Rectal smooth muscle tissue (tissue), 1 donor: Measurements from ENCODE around the gene DDX51.

Source experiments
- H3K27ac ChIP-seq: one replicate; pipeline ENCODE4 v1.7.0; 2013; ENCODE audit warnings: low read depth, low read length, inconsistent platforms
- H3K27me3 ChIP-seq: one replicate; pipeline ENCODE4 v1.7.0; 2013; ENCODE audit warnings: low read length; ENCODE audit not compliant: control insufficient read depth, insufficient read depth
- H3K36me3 ChIP-seq: one replicate; pipeline ENCODE4 v1.7.0; 2013; ENCODE audit warnings: low read length; ENCODE audit not compliant: control insufficient read depth, insufficient read depth
- H3K4me1 ChIP-seq: one replicate; pipeline ENCODE4 v1.7.0; 2013; ENCODE audit warnings: low read length; ENCODE audit not compliant: control insufficient read depth, insufficient read depth
- H3K4me3 ChIP-seq: one replicate; pipeline ENCODE4 v1.7.0; 2013; ENCODE audit warnings: low read length
- H3K9ac ChIP-seq: one replicate; pipeline ENCODE4 v1.7.0; 2013; ENCODE audit warnings: low read length

DDX51 gene

GRCh38 chr12:132133952-132134652, 10.0 kb downstream of the DDX51 start:
- Histone ChIP-seq H3K36me3 (peaks cover 3% of the 10 kb centered on the region), H3K4me3 (no peak overlapping the region)

GRCh38 chr12:132132609-132133430, 11.3 kb downstream of the DDX51 start:
- H3K4me3 ChIP-seq = no peak overlapping the region

More at GRCh38 chr12:132133952-132134652, 10.0 kb downstream of the DDX51 start:
- Histone ChIP-seq H3K9ac (no peak overlapping the region), H3K27ac (no peak overlapping the region), H3K27me3 (no peaks in the 10 kb centered on the region), H3K4me1 (no peaks in the 10 kb centered on the region)

GRCh38 chr12:132131952-132132351, 12.2 kb downstream of the DDX51 start:
- no peak overlapping the region for H3K9ac ChIP-seq
- H3K27ac ChIP-seq = no peak overlapping the region
- no peaks in the 10 kb centered on the region for H3K27me3 ChIP-seq
- H3K36me3 ChIP-seq = peaks cover 9% of the 10 kb centered on the region
- H3K4me3 ChIP-seq = no peak overlapping the region
- H3K4me1 ChIP-seq = no peaks in the 10 kb centered on the region

More at GRCh38 chr12:132132609-132133430, 11.3 kb downstream of the DDX51 start:
- Histone ChIP-seq H3K9ac (no peak overlapping the region), H3K27ac (no peak overlapping the region), H3K27me3 (no peaks in the 10 kb centered on the region), H3K4me1 (no peaks in the 10 kb centered on the region), H3K36me3 (peaks cover 3% of the 10 kb centered on the region)

GRCh38 chr12:132131229-132131628, 12.9 kb downstream of the DDX51 start:
- no peaks in the 10 kb centered on the region for H3K4me1 ChIP-seq
- no peak overlapping the region for H3K27ac ChIP-seq
- H3K4me3 ChIP-seq = no peak overlapping the region
- H3K36me3 ChIP-seq = peaks cover 16% of the 10 kb centered on the region
- no peak overlapping the region for H3K9ac ChIP-seq
- no peaks in the 10 kb centered on the region for H3K27me3 ChIP-seq

DNA sequence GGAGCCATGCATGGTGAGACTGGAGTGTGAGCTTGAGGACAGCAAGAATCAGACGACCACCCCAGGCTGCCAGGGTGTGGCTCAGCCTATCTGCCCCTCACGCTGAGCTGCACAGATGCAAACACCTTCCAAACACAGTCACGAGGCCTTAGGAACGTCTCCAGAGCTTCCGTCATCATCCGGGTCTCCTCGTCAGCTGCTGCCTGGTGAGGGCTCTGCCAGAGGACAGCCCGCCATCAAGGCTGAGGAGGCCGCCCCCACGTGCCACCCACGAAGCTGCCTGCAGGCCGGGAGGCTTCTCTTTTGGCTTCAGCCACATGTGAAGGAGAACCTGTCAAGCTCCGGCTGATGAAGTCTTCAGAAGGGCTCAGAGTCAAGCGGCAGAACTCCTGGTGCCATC, 13.4 kb downstream of the DDX51 start:
- Histone ChIP-seq H3K27ac (no peak overlapping the region), H3K9ac (no peak overlapping the region), H3K4me1 (no peaks in the 10 kb centered on the region), H3K4me3 (no peak overlapping the region), H3K27me3 (no peaks in the 10 kb centered on the region), H3K36me3 (peaks cover 16% of the 10 kb centered on the region)

DNA sequence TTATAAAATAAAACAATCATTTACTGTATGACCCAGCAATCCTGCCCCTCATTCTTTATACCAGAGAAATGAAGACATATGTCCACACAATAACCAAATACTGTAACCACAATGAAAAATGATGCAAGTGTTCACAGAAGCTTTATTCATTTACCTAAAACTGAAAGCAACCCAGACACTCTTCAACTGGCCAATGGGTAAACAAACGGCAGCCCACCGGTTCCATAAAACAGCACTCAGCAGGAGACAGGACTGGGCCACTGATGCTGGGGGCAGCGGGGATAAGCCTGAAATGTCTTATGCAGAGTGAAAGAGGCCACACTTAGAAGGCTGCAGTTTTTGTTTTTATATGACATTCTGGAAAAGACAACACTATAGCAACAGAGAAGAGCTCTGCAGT, 15.1 kb downstream of the DDX51 start:
- H3K9ac ChIP-seq = no peak overlapping the region
- no peaks in the 10 kb centered on the region for H3K4me1 ChIP-seq
- H3K36me3 ChIP-seq = peaks cover 22% of the 10 kb centered on the region
- no peak overlapping the region for H3K27ac ChIP-seq
- H3K4me3 ChIP-seq = no peak overlapping the region
- no peaks in the 10 kb centered on the region for H3K27me3 ChIP-seq

GRCh38 chr12:132127041-132127440, 17.1 kb downstream of the DDX51 start:
- no peaks in the 10 kb centered on the region for H3K27me3 ChIP-seq
- H3K4me3 ChIP-seq = no peak overlapping the region
- H3K36me3 ChIP-seq = peaks cover 22% of the 10 kb centered on the region
- no peak overlapping the region for H3K9ac ChIP-seq
- H3K4me1 ChIP-seq = no peaks in the 10 kb centered on the region
- H3K27ac ChIP-seq = no peak overlapping the region

GRCh38 chr12:132125736-132126135, 18.4 kb downstream of the DDX51 start:
- Histone ChIP-seq H3K9ac (no peak overlapping the region), H3K4me1 (no peaks in the 10 kb centered on the region), H3K4me3 (no peak overlapping the region), H3K27ac (no peak overlapping the region), H3K27me3 (no peaks in the 10 kb centered on the region), H3K36me3 (peaks cover 22% of the 10 kb centered on the region)

GRCh38 chr12:132124766-132125425, 19.2 kb downstream of the DDX51 start:
- H3K9ac ChIP-seq = no peak overlapping the region
- H3K27me3 ChIP-seq = no peaks in the 10 kb centered on the region
- H3K4me1 ChIP-seq = no peaks in the 10 kb centered on the region
- no peak overlapping the region for H3K4me3 ChIP-seq
- H3K36me3 ChIP-seq = peaks cover 22% of the 10 kb centered on the region
- no peak overlapping the region for H3K27ac ChIP-seq

- Histone ChIP-seq H3K36me3 (peaks cover 22% of the 10 kb centered on the region), H3K4me3 (no peak overlapping the region), H3K27ac (no peak overlapping the region), H3K4me1 (no peaks in the 10 kb centered on the region), H3K27me3 (no peaks in the 10 kb centered on the region), H3K9ac (no peak overlapping the region)
Measured at GRCh38 chr12:132123970-132124765, 20.0 kb downstream of the DDX51 start.

DNA sequence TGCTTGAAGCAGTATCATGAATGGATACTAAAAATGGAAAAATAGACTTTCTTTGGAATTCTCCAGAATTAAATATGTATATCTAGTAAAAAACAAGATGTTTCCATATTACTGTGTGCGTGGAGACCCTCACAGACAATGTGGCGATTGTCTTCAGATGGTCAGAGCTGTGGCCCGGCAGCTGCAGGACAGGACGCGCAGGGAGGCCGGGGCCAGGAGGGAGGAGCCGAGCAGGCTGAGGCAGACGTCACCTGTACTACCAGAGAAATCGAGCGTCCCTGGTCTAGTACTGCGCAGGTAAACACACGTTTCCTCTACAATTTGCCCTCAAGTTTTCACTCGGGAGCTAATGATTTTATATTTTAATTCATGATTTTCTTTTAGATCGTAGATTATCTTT, 22.8 kb downstream of the DDX51 start:
- Histone ChIP-seq H3K4me3 (no peak overlapping the region), H3K27ac (no peak overlapping the region), H3K36me3 (peaks cover 10% of the 10 kb centered on the region), H3K9ac (no peak overlapping the region), H3K27me3 (no peaks in the 10 kb centered on the region), H3K4me1 (no peaks in the 10 kb centered on the region)

DNA sequence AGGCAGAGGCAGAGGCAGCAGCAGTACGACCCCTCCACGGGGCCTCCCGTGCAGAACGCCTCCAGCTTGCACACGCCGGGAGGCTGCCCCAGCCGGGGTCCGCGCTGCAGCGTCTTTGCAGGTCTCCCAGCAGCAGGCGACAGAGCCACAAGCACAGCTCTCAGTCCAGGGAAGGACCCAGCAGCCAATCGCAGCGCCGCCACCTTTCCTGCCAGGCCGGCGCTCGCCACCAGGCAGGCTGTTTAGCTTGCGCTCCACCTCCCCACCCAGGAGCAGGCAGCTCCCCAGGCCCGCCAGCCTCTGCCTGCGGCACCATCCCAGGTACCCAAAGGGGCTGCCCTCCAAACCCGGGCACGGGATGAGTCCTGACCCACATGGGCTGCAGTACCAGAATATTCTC, 25.2 kb downstream of the DDX51 start:
- H3K27me3 ChIP-seq = no peaks in the 10 kb centered on the region
- no peak overlapping the region for H3K9ac ChIP-seq
- H3K27ac ChIP-seq = no peak overlapping the region
- H3K4me3 ChIP-seq = no peak overlapping the region
- no peaks in the 10 kb centered on the region for H3K4me1 ChIP-seq
- peaks cover 13% of the 10 kb centered on the region for H3K36me3 ChIP-seq
